Measurements from ENCODE around the gene ATF7IP2. TPM values are rescaled to one million over a fixed set of nuclear protein-coding genes. Genes with fewer than 3 reads are reported as not detected.

Gene ATF7IP2
- total and polyA plus RNA-seq, 9 donors, result 3.1 to 10.9 (median 5.3) TPM

Other genes starting within 250 kb of the ATF7IP2 start
- gene GRIN2A, start 203.6 kb upstream of the ATF7IP2 start, total RNA-seq, result 0.18 TPM
- gene GRIN2A, start 203.6 kb upstream of the ATF7IP2 start, polyA plus RNA-seq (ENCODE audit: insufficient read depth in 1 of 8, insufficient read length in 8 of 8, low replicate concordance in 1 of 8), result under 1 TPM; 0.26 to 0.75 (median 0.37) TPM
- 50.4 TPM for gene EMP2, start 194.5 kb downstream of the ATF7IP2 start, total RNA-seq
- gene EMP2, start 194.5 kb downstream of the ATF7IP2 start, polyA plus RNA-seq (ENCODE audit: insufficient read depth in 1 of 8, insufficient read length in 8 of 8, low replicate concordance in 1 of 8), result 10 to 100 TPM; 55.5 to 74.8 (median 66.5) TPM